ENCODE data around the gene GPX1.
A peak's percentile ranks its signal among the peaks of the same experiment; 100 is the strongest.
"Not testable (repeated sequence)": the region's sequence is repeated elsewhere in the genome, so short reads cannot be mapped to it uniquely, and the experiment has no call there.

Gene GPX1

GRCh38 chr3:49358217-49358883 lies at the start of gene GPX1:
TSS of gene GPX1 (minus strand) at chr3:49358353. CDS start at chr3:49358278, 75 bp downstream.
- peak; percentile 96 for DNase-seq

DNA sequence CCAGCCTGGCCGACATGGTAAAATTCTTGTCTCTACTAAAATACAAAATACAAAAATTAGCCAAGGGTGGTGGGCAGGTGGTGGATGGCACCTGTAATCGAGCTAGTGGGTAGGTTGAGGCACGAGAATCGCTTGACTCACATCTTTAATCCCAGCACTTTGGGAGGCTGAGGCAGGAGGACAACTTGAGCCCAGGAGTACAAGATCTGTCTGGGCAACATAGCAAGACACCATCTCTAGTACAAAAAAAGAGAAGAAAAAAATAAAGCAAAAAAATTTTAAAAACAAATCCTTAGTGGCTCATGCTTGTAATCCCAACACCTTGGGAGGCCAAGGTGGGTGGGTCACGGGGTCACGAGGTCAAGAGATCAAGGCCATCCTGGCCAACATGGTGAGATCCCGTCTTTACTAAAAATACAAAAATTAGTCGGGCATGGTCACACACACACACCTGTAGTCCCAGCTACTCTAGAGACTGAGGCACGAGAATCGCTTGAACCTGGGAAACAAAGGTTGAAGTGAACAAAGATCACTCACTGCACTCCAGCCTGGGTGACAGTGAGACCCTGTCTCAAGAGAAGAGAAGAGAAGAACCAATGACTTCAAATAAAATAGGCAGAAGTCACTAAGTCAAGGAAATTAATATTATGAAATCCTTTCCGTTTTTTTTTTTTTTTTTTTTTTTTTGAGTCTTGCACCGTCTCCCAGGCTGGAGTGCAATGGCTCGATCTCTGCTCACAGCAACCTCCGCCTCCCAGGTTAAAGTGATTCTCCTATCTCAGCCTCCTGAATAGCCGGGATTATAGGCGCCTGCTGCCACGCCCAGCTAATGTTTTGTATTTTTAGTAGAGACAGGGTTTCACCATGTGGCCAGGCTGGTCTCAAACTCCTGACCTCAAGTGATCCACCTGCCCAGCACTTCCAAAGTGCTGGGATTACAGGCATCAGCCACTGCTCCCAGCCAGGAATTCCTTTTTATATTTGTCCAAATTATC lies 48.7 kb upstream of the GPX1 start:
- DNase-seq, result no peak

DNA sequence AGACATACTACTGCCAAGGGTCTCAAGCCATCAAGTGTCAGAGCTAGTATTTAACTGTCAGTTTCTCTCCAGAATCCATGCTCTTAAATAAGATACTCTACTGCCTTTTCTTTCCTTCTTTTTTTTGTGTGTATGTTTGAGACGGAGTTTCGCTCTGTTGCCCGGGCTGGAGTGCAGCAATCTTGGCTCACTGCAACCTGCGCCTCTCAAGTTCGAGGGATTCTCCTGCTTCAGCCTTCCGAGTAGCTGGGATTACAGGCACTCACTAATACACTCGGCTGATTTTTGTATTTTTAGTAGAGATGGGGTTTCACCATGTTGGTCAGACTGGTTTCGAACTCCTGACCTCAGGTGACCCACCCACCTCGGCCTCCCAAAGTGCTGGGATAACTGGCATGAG lies 47.4 kb upstream of the GPX1 start:
- not testable (repeated sequence) for DNase-seq

- DNase-seq, result no peak
Measured at GRCh38 chr3:49403891-49404290, 45.7 kb upstream of the GPX1 start.

GRCh38 chr3:49401766-49402165 lies 43.6 kb upstream of the GPX1 start:
- no peak for DNase-seq

GRCh38 chr3:49399461-49399860 lies 41.3 kb upstream of the GPX1 start:
- DNase-seq, result no peak

DNA sequence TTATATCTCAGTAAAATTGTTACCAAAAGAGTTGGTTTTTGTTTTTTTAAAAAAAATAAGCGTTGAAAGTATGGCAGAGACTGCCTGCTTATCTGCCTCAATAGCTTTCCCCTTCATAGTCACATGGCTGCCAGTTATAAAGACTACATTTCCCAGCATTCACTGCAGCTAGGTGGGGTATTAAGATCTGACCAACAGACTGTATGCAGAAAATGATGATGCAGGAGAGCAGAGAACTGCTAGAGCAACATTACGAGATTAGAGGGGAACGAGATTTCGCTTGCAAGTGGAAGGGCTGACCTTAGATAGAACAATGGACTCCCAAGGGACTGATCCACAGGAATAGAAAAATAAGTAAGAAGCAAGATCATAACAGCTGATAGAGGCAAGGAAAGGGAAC lies 39.3 kb upstream of the GPX1 start:
- peak; percentile 36 for DNase-seq

- DNase-seq, result not testable (repeated sequence)
Measured at GRCh38 chr3:49391310-49391709, 33.2 kb upstream of the GPX1 start.

- DNase-seq, result no peak
Measured at GRCh38 chr3:49389297-49389696, 31.1 kb upstream of the GPX1 start.

GRCh38 chr3:49388289-49388820 lies 30.2 kb upstream of the GPX1 start:
- no peak for DNase-seq

- DNase-seq, result no peak
Measured at GRCh38 chr3:49387721-49388120, 29.6 kb upstream of the GPX1 start.

GRCh38 chr3:49386056-49386756 lies 28.1 kb upstream of the GPX1 start:
- no peak for DNase-seq

- DNase-seq, result no peak
Measured at GRCh38 chr3:49385617-49386016, 27.5 kb upstream of the GPX1 start.

GRCh38 chr3:49383387-49383786 lies 25.2 kb upstream of the GPX1 start:
- no peak for DNase-seq

- no peak for DNase-seq
Measured at GRCh38 chr3:49378249-49378895, 20.2 kb upstream of the GPX1 start.

GRCh38 chr3:49377483-49377882 lies 19.3 kb upstream of the GPX1 start:
- peak; percentile 76 for DNase-seq

DNA sequence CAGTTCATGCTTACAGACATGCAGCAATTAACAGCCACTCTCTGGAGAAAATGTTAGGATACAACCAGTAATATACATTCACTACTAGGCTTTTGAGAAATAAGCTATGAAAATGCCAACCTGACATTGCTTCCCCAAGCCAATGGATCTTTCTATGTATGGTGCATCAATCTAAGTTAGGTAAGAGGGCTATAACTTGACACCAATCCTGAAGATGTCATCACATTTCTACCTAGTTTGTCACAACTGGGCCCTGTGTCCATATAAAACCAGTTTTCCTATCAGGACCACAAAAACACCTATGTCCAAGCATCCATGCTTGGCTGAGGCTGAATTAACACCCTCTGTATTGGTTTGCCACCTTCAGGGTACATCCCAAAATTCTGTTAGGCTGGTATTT lies 13.8 kb upstream of the GPX1 start:
- no peak for DNase-seq

GRCh38 chr3:49370585-49371290 lies 12.6 kb upstream of the GPX1 start:
- DNase-seq, result no peak

GRCh38 chr3:49362561-49362960 lies 4.4 kb upstream of the GPX1 start:
- no peak for DNase-seq

- DNase-seq, result no peak
Measured at GRCh38 chr3:49359623-49360022, 1.5 kb upstream of the GPX1 start.

DNA sequence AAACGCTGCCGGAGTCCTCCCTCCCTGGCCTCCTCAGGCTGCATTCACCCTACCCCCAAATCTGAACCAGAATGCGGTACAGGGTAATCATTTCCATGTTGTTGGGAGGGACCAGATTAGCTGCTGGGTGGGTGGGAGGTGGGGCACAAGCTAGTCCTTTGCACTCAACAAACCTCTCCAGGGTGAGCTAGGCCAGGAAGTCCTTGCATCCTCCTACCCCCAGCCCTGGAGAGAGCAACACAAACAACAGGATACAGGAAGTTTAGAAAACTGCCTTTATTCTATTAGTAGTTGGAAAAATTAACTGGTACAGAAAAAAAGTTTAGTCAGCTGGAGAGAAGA lies 702 bp upstream of the GPX1 start:
- DNase-seq, result no peak
